A549 (cell line): ENCODE data around the gene ZNF101.

Source experiments
- FOSL2 ChIP-seq, 2 experiments: fragments of 450-650 bp in 1 of 2; fragments of >200 bp in 1 of 2; sonication (Bioruptor Twin) in 1 of 2; formaldehyde crosslinking; IDR thresholded peaks; 2 replicates each; pipeline versions ENCODE4 v1.5.0 to v1.6.1; 2016 to 2020; ENCODE audit warnings: mild to moderate bottlenecking in 1 of 2, moderate library complexity in 1 of 2
- POLR2A ChIP-seq: IDR thresholded peaks from 2 replicates; pipeline ENCODE4 v1.6.1; 2012; ENCODE audit warnings: mild to moderate bottlenecking, low read length
- RCOR1 ChIP-seq: fragments of 150-350 bp; IDR thresholded peaks from 2 replicates; pipeline ENCODE4 v1.6.1; 2014; ENCODE audit warnings: antibody characterized with exemption, low read length, low read depth
- RNF2 ChIP-seq: fragments of 200-600 bp; sonication (generic); IDR thresholded peaks from 2 replicates; pipeline ENCODE4 v1.6.1; 2016; ENCODE audit warnings: low read depth, mild to moderate bottlenecking, antibody characterized with exemption, moderate library complexity, borderline replicate concordance
- SMC3 ChIP-seq: fragments of >200 bp; sonication (Bioruptor Twin); formaldehyde crosslinking; IDR thresholded peaks from 3 replicates; pipeline ENCODE4 v1.6.1; 2018; ENCODE audit warnings: inconsistent platforms
- TF ChIP-seq, protein P1 (sequence below): IDR thresholded peaks from 2 replicates; pipeline ENCODE4 v1.6.1; 2012
- TF ChIP-seq, protein P2 (sequence below): fragments of >200 bp; sonication (Bioruptor Twin); formaldehyde crosslinking; IDR thresholded peaks from 3 replicates; pipeline ENCODE4 v1.5.1; 2016

DNA sequence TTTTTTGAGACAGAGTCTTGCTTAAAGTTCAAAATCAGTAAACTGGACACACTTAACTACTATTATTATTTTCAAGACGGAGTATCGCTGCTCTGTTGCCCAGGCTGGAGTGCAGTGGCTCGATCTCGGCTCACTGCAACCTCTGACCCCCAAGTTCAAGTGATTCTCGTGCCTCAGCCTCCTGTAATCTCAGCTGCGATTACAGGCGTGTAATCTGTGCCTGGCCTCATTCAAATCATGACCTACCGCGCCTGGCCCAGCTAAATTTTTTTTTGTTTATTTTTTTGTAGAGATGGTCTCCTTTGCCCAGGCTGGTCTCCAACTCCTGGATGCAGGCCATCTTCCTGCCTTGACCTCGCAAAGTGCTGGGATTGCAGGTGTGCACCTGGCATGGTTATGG lies 23.0 kb downstream of the ZNF101 start:
- TF ChIP-seq POLR2A (no peak), FOSL2 (IDR thresholded peaks at IDR 0.05) (no peak), FOSL2 (CRISPR knock-in tag; IDR thresholded peaks at IDR 0.05) (no peak), RCOR1 (no peak), RNF2 (no peak), SMC3 (no peak)
- TF ChIP-seq, protein P1, sequence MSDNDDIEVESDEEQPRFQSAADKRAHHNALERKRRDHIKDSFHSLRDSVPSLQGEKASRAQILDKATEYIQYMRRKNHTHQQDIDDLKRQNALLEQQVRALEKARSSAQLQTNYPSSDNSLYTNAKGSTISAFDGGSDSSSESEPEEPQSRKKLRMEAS, result no peak
- TF ChIP-seq, protein P2, sequence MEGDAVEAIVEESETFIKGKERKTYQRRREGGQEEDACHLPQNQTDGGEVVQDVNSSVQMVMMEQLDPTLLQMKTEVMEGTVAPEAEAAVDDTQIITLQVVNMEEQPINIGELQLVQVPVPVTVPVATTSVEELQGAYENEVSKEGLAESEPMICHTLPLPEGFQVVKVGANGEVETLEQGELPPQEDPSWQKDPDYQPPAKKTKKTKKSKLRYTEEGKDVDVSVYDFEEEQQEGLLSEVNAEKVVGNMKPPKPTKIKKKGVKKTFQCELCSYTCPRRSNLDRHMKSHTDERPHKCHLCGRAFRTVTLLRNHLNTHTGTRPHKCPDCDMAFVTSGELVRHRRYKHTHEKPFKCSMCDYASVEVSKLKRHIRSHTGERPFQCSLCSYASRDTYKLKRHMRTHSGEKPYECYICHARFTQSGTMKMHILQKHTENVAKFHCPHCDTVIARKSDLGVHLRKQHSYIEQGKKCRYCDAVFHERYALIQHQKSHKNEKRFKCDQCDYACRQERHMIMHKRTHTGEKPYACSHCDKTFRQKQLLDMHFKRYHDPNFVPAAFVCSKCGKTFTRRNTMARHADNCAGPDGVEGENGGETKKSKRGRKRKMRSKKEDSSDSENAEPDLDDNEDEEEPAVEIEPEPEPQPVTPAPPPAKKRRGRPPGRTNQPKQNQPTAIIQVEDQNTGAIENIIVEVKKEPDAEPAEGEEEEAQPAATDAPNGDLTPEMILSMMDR, result no peak
